Ammon's horn (tissue), 1 donor: ENCODE data around the gene ITK.

Experiments
- DNase-seq: peaks from one replicate; pipeline ENCODE4 v3.0.0-alpha.2; 2016; ENCODE audit warnings: low spot score

ITK gene

GRCh38 chr5:157180374-157181264 is at the start of gene ITK:
TSS of gene ITK (plus strand) at chr5:157180840. CDS start at chr5:157180978, 138 bp downstream.
- no peak for DNase-seq

- DNase-seq: no peak
These were observed 49.7 kb upstream of the ITK start for GRCh38 chr5:157130925-157131324.

GRCh38 chr5:157132281-157132612 is 48.4 kb upstream of the ITK start:
- no peak for DNase-seq

- no peak for DNase-seq
These were observed 42.9 kb upstream of the ITK start for GRCh38 chr5:157137691-157138090.

GRCh38 chr5:157142317-157143126 is 38.1 kb upstream of the ITK start, which contains the start of gene MED7:
TSS of gene MED7 (minus strand) at chr5:157142865. CDS start at chr5:157139431, 3,434 bp downstream.
- peak; percentile 99 for DNase-seq

GRCh38 chr5:157143127-157143971 is 37.3 kb upstream of the ITK start:
- DNase-seq: peak; percentile 78

- DNase-seq: peak; percentile 83
These were observed 31.7 kb upstream of the ITK start for GRCh38 chr5:157148734-157149615.

- no peak for DNase-seq
These were observed 29.6 kb upstream of the ITK start for GRCh38 chr5:157150995-157151394.

- no peak for DNase-seq
These were observed 25.3 kb upstream of the ITK start for GRCh38 chr5:157155297-157155696.

- no peak for DNase-seq
These were observed 23.2 kb upstream of the ITK start for GRCh38 chr5:157157293-157157891.

GRCh38 chr5:157159209-157159751 is 21.4 kb upstream of the ITK start:
- DNase-seq: no peak

GRCh38 chr5:157160001-157160400 is 20.6 kb upstream of the ITK start:
- DNase-seq: no peak

GRCh38 chr5:157161996-157162395 is 18.6 kb upstream of the ITK start:
- DNase-seq: no peak

- DNase-seq: no peak
These were observed 17.6 kb upstream of the ITK start for GRCh38 chr5:157162919-157163510.

GRCh38 chr5:157164521-157164920 is 16.1 kb upstream of the ITK start:
- DNase-seq: no peak

GRCh38 chr5:157165261-157165660 is 15.4 kb upstream of the ITK start:
- DNase-seq: no peak

- no peak for DNase-seq
These were observed 15.0 kb upstream of the ITK start for GRCh38 chr5:157165668-157166067.

- no peak for DNase-seq
These were observed 14.1 kb upstream of the ITK start, which contains the start of gene GARIN3 for GRCh38 chr5:157166214-157167213. TSS of gene GARIN3 (minus strand) at chr5:157166264. CDS start at chr5:157166168, 96 bp downstream.
